ENCODE results near the gene UNC5B. TPM values are rescaled to one million over a fixed set of nuclear protein-coding genes. Genes with fewer than 3 reads are reported as not detected.

The UNC5B gene
- total RNA-seq, 6 donors from 2014 or later: 8.4 to 27.7 (median 20.5) TPM

DNA sequence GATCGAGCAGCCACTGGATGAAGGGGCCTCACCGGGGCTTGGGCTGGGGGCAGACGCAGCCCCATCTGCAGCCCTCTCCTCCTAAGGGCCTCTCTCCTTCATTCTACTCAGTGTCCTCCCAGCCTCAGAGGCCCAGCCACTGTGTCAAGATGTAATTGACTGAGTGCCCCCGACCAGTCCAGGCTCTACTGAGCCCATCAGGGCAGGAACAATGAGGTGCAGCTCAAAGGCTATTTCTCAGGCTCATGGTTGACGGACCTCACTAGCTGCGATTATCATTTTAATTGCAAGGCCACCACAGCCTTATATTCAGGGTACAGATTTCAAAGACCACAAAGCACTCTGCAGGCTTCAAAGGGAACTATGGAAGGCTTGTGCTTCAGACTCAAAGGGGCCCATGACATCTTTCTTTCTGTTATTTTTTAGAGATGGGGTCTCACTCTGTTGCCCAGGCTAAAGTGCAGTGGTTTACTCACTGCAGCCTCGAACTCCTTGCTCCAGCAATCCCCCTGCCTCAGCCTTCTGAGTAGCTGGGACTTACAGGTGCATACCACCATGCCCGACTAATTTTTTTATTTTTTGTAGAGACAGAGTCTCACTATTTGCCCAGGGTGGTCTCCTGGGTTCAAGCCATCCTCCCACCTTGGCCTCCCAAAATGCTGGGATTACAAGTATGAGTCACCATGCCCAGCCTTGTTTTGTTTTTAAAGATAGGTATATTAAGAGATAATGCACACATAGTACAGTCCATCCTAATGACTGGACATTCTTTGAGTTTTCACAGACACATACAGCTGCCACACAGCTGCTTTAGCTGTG lies 130.4 kb downstream of the UNC5B start:
- DNase-seq (peak in 1 of 2 donors; percentile 20), ATAC-seq (ENCODE audit: low FRiP score in 2 of 2) (no peak)
- Histone ChIP-seq H3K36me3 (peaks cover 0 to 21% (median 0%) of the 10 kb centered on the region in 4 donors), H3K4me3 (no peak overlapping the region), H3K4me1 (peaks cover 5 to 11% (median 8%) of the 10 kb centered on the region in 4 donors), H3K27ac (no peak overlapping the region), H3K27me3 (no peaks in the 10 kb centered on the region), H3K9me3 (no peaks in the 10 kb centered on the region)
- WGBS, 2 donors: 93 to 98% methylated on average over 7 to 8 of the region's 8 CpGs
- TF ChIP-seq EP300 (IDR thresholded peaks at IDR 0.05) (no peak), POLR2A (IDR thresholded peaks at IDR 0.05) (no peak), POLR2AphosphoS5 (IDR thresholded peaks at IDR 0.05) (no peak)
- TF ChIP-seq, protein P1, sequence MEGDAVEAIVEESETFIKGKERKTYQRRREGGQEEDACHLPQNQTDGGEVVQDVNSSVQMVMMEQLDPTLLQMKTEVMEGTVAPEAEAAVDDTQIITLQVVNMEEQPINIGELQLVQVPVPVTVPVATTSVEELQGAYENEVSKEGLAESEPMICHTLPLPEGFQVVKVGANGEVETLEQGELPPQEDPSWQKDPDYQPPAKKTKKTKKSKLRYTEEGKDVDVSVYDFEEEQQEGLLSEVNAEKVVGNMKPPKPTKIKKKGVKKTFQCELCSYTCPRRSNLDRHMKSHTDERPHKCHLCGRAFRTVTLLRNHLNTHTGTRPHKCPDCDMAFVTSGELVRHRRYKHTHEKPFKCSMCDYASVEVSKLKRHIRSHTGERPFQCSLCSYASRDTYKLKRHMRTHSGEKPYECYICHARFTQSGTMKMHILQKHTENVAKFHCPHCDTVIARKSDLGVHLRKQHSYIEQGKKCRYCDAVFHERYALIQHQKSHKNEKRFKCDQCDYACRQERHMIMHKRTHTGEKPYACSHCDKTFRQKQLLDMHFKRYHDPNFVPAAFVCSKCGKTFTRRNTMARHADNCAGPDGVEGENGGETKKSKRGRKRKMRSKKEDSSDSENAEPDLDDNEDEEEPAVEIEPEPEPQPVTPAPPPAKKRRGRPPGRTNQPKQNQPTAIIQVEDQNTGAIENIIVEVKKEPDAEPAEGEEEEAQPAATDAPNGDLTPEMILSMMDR (IDR thresholded peaks at IDR 0.05): no peak

DNA sequence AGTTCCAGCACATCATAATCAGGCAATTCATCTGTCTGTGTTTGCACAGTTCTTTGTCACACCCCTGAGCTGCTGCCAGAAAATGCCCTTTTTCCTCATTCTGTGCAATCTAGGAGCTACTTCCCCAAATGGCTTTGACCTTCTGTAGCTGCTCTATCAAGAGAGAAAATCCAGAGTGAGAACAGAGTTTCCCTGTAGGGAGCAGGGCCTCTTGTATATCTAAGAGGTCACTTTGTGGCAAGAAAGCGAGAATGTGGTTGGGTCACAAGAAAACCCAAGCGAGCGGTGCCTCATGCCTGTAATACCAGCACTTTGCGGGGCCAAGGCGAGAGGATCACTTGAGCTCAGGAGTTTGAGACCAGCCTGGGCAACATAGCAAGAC lies 131.0 kb downstream of the UNC5B start:
- ATAC-seq (ENCODE audit: low FRiP score in 2 of 2) (peak; percentile 7 to 59), DNase-seq (peak in 1 of 2 donors; percentile 24)
- Histone ChIP-seq H3K27ac (peak overlapping the region; percentile 13 to 67 (median 26)), H3K4me3 (no peak overlapping the region), H3K4me1 (peaks cover 5 to 11% (median 8%) of the 10 kb centered on the region in 4 donors), H3K36me3 (peaks cover 0 to 18% (median 0%) of the 10 kb centered on the region in 4 donors), H3K27me3 (no peaks in the 10 kb centered on the region), H3K9me3 (no peaks in the 10 kb centered on the region)
- WGBS, 2 donors: 68 to 75% methylated on average over 5 of the region's 5 CpGs
- TF ChIP-seq POLR2A (IDR thresholded peaks at IDR 0.05) (no peak), POLR2AphosphoS5 (IDR thresholded peaks at IDR 0.05) (peak in 1 of 2 donors; percentile 25), EP300 (IDR thresholded peaks at IDR 0.05) (no peak)
- TF ChIP-seq, protein P1 (IDR thresholded peaks at IDR 0.05): no peak

DNA sequence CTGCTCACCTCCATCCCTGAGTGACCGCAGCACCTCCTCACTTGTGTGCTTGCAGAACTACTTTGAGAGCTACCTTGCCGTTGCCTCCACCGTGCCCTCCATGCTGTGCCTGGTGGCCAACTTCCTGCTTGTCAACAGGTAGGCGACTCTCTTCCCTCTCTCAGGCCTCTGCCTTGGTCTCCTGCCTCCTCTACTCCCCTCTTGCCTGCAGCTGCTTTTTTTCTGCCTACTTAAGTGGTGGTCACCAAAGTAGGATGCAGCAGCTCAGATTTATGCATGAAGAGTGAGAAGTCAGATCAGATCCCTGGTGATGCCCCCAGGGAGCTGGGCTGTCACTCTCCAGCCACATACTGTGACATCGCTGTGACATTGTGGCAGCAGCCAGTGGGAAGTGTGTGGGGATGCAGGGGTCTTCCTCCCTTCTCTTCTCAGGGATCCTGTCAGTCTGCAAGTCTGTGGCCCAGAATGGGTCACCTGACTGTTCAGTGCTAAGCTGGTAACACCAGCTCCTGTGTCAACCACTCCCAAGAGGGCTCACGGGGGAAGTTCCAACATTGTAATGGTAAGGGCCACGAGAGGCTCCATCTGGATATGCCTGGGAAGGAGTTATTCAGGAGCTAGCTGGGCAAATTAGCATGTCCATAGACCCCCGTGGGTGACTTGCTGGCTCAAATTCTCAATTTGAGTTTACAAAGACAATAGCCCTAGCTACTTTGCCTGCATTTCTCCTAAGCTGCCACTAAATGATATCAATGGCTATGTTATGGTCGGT lies 132.0 kb downstream of the UNC5B start:
- no peak for DNase-seq
- Histone ChIP-seq H3K4me3 (no peak overlapping the region), H3K27me3 (no peaks in the 10 kb centered on the region), H3K27ac (peak overlapping the region in 3 of 4 donors; percentile 13 to 67 (median 29)), H3K4me1 (peaks cover 5 to 11% (median 8%) of the 10 kb centered on the region in 4 donors), H3K9me3 (no peaks in the 10 kb centered on the region), H3K36me3 (peaks cover 0 to 9% (median 0%) of the 10 kb centered on the region in 4 donors)
- no peak for ATAC-seq (ENCODE audit: low FRiP score in 2 of 2)
- 88 to 89% methylated on average over 8 to 9 of the region's 9 CpGs for WGBS, 2 donors
- TF ChIP-seq POLR2AphosphoS5 (IDR thresholded peaks at IDR 0.05): no peak
- TF ChIP-seq, protein P1 (IDR thresholded peaks at IDR 0.05): no peak
- TF ChIP-seq EP300 (IDR thresholded peaks at IDR 0.05): no peak
- TF ChIP-seq POLR2A (IDR thresholded peaks at IDR 0.05): no peak

DNA sequence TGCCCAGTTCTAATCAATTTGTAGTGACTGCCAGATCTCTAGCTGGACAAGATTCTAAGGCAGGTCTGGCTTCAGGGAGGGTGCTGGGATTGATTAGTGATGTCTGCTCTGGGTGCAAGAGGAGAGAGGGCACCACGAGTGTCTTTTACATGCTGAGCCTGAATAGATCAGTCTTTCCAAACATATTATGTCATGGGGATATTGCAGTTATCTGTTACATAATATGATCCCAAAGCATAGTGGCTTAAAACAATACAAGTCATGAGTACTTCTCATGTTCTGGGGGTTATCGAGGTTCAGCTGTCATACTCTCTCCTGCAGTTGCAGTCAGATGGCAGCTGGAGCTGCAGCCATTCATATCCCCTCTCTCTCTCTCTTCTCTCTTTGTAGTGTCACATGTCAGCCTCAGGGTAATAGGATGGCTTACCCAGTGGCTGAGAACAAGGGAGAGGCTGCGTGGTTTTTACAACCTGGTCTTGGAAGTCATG lies 132.7 kb downstream of the UNC5B start:
- WGBS, 2 donors: 58 to 65% methylated on average over 3 of the region's 3 CpGs
- Histone ChIP-seq H3K27me3 (no peaks in the 10 kb centered on the region), H3K9me3 (no peaks in the 10 kb centered on the region), H3K27ac (peak overlapping the region in 1 of 4 donors; percentile 67), H3K36me3 (peaks cover 0 to 2% (median 0%) of the 10 kb centered on the region in 4 donors), H3K4me3 (no peak overlapping the region), H3K4me1 (peaks cover 5 to 11% (median 8%) of the 10 kb centered on the region in 4 donors)
- TF ChIP-seq POLR2A (IDR thresholded peaks at IDR 0.05) (no peak), EP300 (IDR thresholded peaks at IDR 0.05) (peak in 1 of 4 donors; percentile 10), POLR2AphosphoS5 (IDR thresholded peaks at IDR 0.05) (no peak)
- TF ChIP-seq, protein P1 (IDR thresholded peaks at IDR 0.05): no peak
- ATAC-seq (ENCODE audit: low FRiP score in 2 of 2) (peak in 1 of 2 donors; percentile 12), DNase-seq (peak in 1 of 2 donors; percentile 27)

All from upper lobe of left lung (tissue), 6 donors.